HG02943 (cell line): Measurements from ENCODE around the gene PPP3CA.

ENCODE experiments used
- ATAC-seq: cut with Tn5 transposase; IDR thresholded peaks from one replicate; pipeline ENCODE4 v1.9.1; 2021; ENCODE audit warnings: mild to moderate bottlenecking, low read depth, moderate library complexity; ENCODE audit not compliant: unreplicated experiment

PPP3CA gene

GRCh38 chr4:101332424-101332823 lies 14.9 kb downstream of the PPP3CA start:
- no peak for ATAC-seq

- no peak for ATAC-seq
These were observed 16.3 kb downstream of the PPP3CA start for GRCh38 chr4:101331017-101331416.

GRCh38 chr4:101329592-101329991 lies 17.7 kb downstream of the PPP3CA start:
- ATAC-seq, result no peak

- ATAC-seq, result peak; percentile 77
These were observed 19.2 kb downstream of the PPP3CA start for GRCh38 chr4:101328063-101328602.

GRCh38 chr4:101326576-101326975 lies 20.8 kb downstream of the PPP3CA start:
- ATAC-seq, result no peak

GRCh38 chr4:101322743-101323142 lies 24.6 kb downstream of the PPP3CA start:
- ATAC-seq, result no peak

GRCh38 chr4:101321481-101322042 lies 25.8 kb downstream of the PPP3CA start:
- no peak for ATAC-seq

GRCh38 chr4:101315786-101316185 lies 31.5 kb downstream of the PPP3CA start:
- no peak for ATAC-seq

- ATAC-seq, result no peak
These were observed 32.3 kb downstream of the PPP3CA start for GRCh38 chr4:101315041-101315440.

- no peak for ATAC-seq
These were observed 37.4 kb downstream of the PPP3CA start for GRCh38 chr4:101309925-101310324.

GRCh38 chr4:101307899-101308298 lies 39.4 kb downstream of the PPP3CA start:
- no peak for ATAC-seq

GRCh38 chr4:101306764-101307615 lies 40.3 kb downstream of the PPP3CA start:
- no peak for ATAC-seq

GRCh38 chr4:101306225-101306624 lies 41.1 kb downstream of the PPP3CA start:
- ATAC-seq, result no peak

GRCh38 chr4:101304916-101305315 lies 42.4 kb downstream of the PPP3CA start:
- no peak for ATAC-seq

- ATAC-seq, result no peak
These were observed 47.3 kb downstream of the PPP3CA start for GRCh38 chr4:101299899-101300540.

GRCh38 chr4:101299021-101299420 lies 48.3 kb downstream of the PPP3CA start:
- no peak for ATAC-seq

GRCh38 chr4:101295691-101296090 lies 51.6 kb downstream of the PPP3CA start:
- ATAC-seq, result no peak

GRCh38 chr4:101294597-101294996 lies 52.7 kb downstream of the PPP3CA start:
- ATAC-seq, result no peak

GRCh38 chr4:101292901-101293300 lies 54.4 kb downstream of the PPP3CA start:
- no peak for ATAC-seq

GRCh38 chr4:101292214-101292613 lies 55.1 kb downstream of the PPP3CA start:
- no peak for ATAC-seq

- ATAC-seq, result no peak
These were observed 56.1 kb downstream of the PPP3CA start for GRCh38 chr4:101291198-101291597.
